Muscle layer of colon (tissue), 2 donors: ENCODE results near the gene CPA2.
"Not testable (repeated sequence)": the region's sequence is repeated elsewhere in the genome, so short reads cannot be mapped to it uniquely, and the experiment has no call there.

Experiments
- H3K27ac ChIP-seq: one replicate; pipeline ENCODE4 v1.7.0; 2013; ENCODE audit warnings: low read depth, mild to moderate bottlenecking, low read length, moderate library complexity
- H3K27me3 ChIP-seq, 2 donors: one replicate each; pipeline ENCODE4 v1.7.0; 2013; ENCODE audit warnings: low read length in 2 of 2, mild to moderate bottlenecking in 2 of 2; ENCODE audit not compliant: insufficient read depth in 2 of 2, control insufficient read depth in 1 of 2
- H3K36me3 ChIP-seq: one replicate; pipeline ENCODE4 v1.7.0; 2013; ENCODE audit warnings: mild to moderate bottlenecking, low read length; ENCODE audit not compliant: insufficient read depth
- H3K4me1 ChIP-seq: one replicate; pipeline ENCODE4 v1.7.0; 2013; ENCODE audit warnings: mild to moderate bottlenecking, low read length; ENCODE audit not compliant: insufficient read depth
- H3K4me3 ChIP-seq, 2 donors: one replicate each; pipeline ENCODE4 v1.7.0; 2013; ENCODE audit warnings: low read length in 2 of 2, low read depth in 1 of 2, mild to moderate bottlenecking in 1 of 2, moderate library complexity in 1 of 2
- H3K9ac ChIP-seq: one replicate; pipeline ENCODE4 v1.7.0; 2013; ENCODE audit warnings: low read length
- H3K9me3 ChIP-seq: one replicate; pipeline ENCODE4 v1.7.0; 2013; ENCODE audit warnings: mild to moderate bottlenecking, low read length
- donor health status: abdominal sarcoma.
- donor health status: Adenocarcinoma of cecum.

CPA2 gene

DNA sequence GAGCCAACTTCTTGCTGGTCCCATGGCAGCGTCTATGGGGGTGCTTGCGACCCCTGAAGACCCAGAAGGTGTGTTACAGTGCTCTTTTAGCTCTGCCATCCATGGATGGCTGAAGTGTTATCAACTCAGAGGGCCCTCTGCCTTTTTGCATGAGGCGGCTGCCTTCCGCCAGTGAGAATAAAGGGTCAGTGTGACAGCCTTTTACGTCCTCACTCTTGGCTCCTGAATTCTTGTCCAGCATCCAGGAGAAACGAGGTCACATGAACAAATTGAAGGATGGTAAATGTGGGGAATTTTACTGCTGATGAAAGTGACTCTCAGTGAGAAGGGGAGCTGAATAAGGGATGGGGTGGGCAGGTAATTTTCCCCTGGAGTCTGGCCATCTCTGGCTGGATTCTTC is 34.9 kb upstream of the CPA2 start:
- Histone ChIP-seq H3K9ac (no peak overlapping the region), H3K4me1 (peaks cover 15% of the 10 kb centered on the region), H3K4me3 (no peak overlapping the region), H3K9me3 (no peaks in the 10 kb centered on the region), H3K27ac (no peak overlapping the region), H3K36me3 (no peaks in the 10 kb centered on the region), H3K27me3 (no peaks in the 10 kb centered on the region)

GRCh38 chr7:130232209-130232608 is 34.5 kb upstream of the CPA2 start:
- no peaks in the 10 kb centered on the region for H3K9me3 ChIP-seq
- H3K4me3 ChIP-seq, result no peak overlapping the region
- H3K9ac ChIP-seq, result no peak overlapping the region
- no peak overlapping the region for H3K27ac ChIP-seq
- H3K27me3 ChIP-seq, result no peaks in the 10 kb centered on the region
- H3K36me3 ChIP-seq, result no peaks in the 10 kb centered on the region
- peaks cover 15% of the 10 kb centered on the region for H3K4me1 ChIP-seq

DNA sequence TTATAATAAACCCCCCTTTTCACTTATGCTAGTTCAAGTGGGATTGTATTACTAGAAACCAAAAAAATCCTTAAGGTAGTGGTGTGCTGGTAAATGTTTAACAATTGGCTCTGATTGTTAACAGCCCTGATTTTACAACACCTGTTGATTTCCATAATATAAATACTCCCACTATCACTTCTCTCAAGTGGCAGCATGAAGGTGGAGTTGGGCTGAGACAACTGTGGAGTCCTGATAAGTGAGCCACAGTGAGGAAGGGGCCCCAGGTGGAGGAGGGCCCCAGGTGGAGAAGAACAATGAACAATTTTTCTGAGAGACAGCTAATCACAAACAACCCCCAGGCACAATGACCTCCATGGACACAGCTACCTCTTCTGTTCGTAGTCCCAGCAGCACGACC is 32.6 kb upstream of the CPA2 start:
- Histone ChIP-seq H3K36me3 (no peaks in the 10 kb centered on the region), H3K27ac (no peak overlapping the region), H3K9ac (no peak overlapping the region), H3K4me1 (peaks cover 1% of the 10 kb centered on the region), H3K9me3 (no peaks in the 10 kb centered on the region), H3K27me3 (no peaks in the 10 kb centered on the region), H3K4me3 (no peak overlapping the region)

DNA sequence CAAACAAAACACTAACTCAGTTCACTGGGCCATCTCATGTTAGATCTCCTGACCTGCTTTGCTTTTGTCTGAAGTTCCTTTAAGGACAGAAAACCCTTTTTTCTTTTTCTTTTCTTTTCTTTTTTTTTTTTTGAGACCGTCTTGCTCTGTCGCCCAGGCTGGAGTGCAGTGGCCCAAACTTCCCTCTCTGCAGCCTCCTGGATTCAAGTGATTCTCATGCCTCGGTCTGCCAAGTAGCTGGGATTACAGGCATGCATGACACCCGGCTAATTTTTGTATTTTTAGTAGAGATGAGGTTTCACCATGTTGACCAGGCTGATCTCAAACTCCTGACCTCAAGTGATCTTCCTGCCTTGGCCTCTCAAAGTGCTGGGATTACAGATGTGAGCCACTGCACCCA is 30.3 kb upstream of the CPA2 start:
- not testable (repeated sequence) for H3K9ac ChIP-seq, H3K9me3 ChIP-seq, H3K27ac ChIP-seq, H3K4me3 ChIP-seq, H3K4me1 ChIP-seq, H3K27me3 ChIP-seq, H3K36me3 ChIP-seq

GRCh38 chr7:130240240-130240639 is 26.4 kb upstream of the CPA2 start:
- Histone ChIP-seq H3K27ac (no peak overlapping the region), H3K36me3 (no peaks in the 10 kb centered on the region), H3K9ac (no peak overlapping the region), H3K4me3 (no peak overlapping the region), H3K4me1 (no peaks in the 10 kb centered on the region), H3K9me3 (no peaks in the 10 kb centered on the region), H3K27me3 (no peaks in the 10 kb centered on the region)

DNA sequence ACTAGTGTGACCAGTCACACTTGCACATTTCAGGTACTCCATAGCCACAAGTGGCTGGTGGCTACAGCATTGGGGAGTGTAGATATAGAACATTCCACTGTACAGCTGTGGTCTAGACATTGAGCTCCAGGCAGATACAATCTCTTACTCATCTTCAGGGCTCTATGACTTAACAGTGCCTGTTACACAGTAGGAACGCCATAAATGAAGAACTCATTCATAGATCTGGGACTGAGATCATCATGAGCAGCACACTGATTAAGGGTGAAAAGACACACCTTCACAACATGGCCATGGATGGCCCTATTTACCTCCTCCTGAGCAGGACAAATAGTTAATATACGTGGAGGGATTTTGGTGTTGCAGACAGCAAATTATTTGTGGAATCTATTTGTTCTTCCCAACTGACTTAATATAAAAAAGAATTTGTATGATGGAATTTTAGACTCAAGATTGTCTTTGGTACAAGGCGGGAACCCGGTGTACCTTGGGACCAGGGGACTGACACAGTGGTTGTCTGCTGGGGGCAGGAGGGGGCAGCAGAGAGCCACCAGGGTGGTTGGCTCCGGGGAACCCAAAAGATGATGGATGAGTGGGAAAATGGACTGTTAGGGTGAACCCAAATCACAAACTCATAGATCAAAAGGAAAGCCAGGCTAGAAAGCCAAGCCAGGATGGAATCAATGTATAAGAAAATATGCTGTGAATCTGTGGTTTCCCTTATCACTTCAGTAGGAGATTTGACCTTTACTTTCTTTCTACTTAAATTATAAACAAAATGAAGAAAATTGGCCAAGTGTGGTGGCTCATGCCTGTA is 24.3 kb upstream of the CPA2 start:
- Histone ChIP-seq H3K27me3 (no peaks in the 10 kb centered on the region), H3K4me3 (no peak overlapping the region), H3K9ac (no peak overlapping the region), H3K27ac (no peak overlapping the region), H3K36me3 (no peaks in the 10 kb centered on the region), H3K9me3 (no peaks in the 10 kb centered on the region), H3K4me1 (no peaks in the 10 kb centered on the region)

- H3K27ac ChIP-seq, H3K27me3 ChIP-seq, H3K9me3 ChIP-seq, H3K4me1 ChIP-seq, H3K36me3 ChIP-seq, H3K4me3 ChIP-seq, H3K9ac ChIP-seq: not testable (repeated sequence)
Measured at GRCh38 chr7:130243486-130243885, 23.2 kb upstream of the CPA2 start.

- not testable (repeated sequence) for H3K9me3 ChIP-seq, H3K27ac ChIP-seq
Measured at GRCh38 chr7:130246491-130246890, 20.2 kb upstream of the CPA2 start.

DNA sequence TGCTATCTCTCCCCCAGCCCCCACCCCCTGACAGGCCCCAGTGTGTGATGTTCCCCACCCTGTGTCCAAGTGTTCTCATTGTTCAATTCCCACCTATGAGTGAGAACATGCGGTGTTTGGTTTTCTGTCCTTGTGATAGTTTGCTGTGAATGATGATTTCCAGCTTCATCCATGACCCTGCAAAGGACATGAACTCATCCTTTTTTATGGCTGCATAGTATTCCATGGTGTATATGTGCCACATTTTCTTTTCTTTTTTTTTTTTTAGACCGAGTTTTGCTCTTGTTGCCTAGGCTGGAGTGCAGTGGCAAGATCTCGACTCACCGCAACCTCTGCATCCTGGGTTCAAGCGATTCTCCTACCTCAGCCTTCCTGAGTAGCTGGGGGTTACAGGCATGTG is 17.8 kb upstream of the CPA2 start:
- H3K27me3 ChIP-seq, H3K9me3 ChIP-seq, H3K27ac ChIP-seq, H3K4me3 ChIP-seq, H3K9ac ChIP-seq, H3K4me1 ChIP-seq, H3K36me3 ChIP-seq: not testable (repeated sequence)

More at GRCh38 chr7:130246491-130246890, 20.2 kb upstream of the CPA2 start:
- not testable (repeated sequence) for H3K9ac ChIP-seq, H3K4me3 ChIP-seq, H3K4me1 ChIP-seq, H3K36me3 ChIP-seq, H3K27me3 ChIP-seq

DNA sequence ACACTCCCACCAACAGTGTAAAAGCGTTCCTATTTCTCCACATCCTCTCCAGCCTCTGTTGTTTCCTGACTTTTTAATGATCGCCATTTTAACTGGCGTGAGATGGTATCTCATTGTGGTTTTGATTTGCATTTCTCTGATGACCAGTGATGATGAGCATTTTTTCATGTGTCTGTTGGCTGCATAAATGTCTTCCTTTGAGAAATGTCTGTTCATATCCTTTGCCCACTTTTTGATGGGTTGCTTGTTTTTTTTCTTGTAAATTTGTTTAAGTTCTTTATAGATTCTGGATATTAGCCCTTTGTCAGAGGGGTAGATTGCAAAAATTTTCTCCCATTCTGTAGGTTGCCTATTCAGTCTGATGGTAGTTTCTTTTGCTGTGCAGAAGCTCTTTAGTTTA is 17.0 kb upstream of the CPA2 start:
- not testable (repeated sequence) for H3K4me1 ChIP-seq, H3K27ac ChIP-seq, H3K9ac ChIP-seq, H3K4me3 ChIP-seq, H3K36me3 ChIP-seq, H3K9me3 ChIP-seq, H3K27me3 ChIP-seq

- no peaks in the 10 kb centered on the region for H3K4me1 ChIP-seq
- H3K9ac ChIP-seq, result no peak overlapping the region
- no peaks in the 10 kb centered on the region for H3K36me3 ChIP-seq
- H3K4me3 ChIP-seq, result no peak overlapping the region
- peaks cover 4% of the 10 kb centered on the region for H3K9me3 ChIP-seq
- no peak overlapping the region for H3K27ac ChIP-seq
- no peaks in the 10 kb centered on the region for H3K27me3 ChIP-seq
Measured at GRCh38 chr7:130254555-130254954, 12.1 kb upstream of the CPA2 start.

DNA sequence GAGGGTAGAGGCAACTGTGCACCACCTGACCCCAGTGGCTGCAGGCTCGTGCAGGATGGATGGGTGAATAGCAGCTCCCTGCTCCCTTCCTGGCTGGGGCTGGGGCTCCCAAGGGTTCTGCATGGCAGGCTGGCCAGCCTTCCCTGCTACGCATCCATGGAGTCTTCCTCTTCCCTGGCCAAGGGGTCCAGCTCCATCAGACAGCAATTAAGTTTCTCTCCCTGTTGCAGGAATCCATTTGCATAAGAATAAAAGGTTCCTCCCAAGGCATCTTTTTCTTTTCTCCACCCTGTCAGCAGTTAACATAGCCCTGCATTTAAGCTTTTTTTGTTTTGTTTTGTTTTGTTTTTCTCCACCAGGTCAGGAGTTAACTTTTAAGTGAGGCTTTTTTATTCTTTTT is 10.0 kb upstream of the CPA2 start:
- Histone ChIP-seq H3K4me1 (no peaks in the 10 kb centered on the region), H3K9ac (no peak overlapping the region), H3K9me3 (peaks cover 4% of the 10 kb centered on the region), H3K36me3 (no peaks in the 10 kb centered on the region), H3K4me3 (no peak overlapping the region), H3K27ac (no peak overlapping the region), H3K27me3 (no peaks in the 10 kb centered on the region)
